Activated CD4-positive, alpha-beta T cell treated with anti-CD3 and anti-CD28 coated beads, Interleukin-2, amount 50 U/mL, for 48 hours (primary cell): ENCODE measurements around the gene KRT6C.
"Not testable (repeated sequence)": the region's sequence is repeated elsewhere in the genome, so short reads cannot be mapped to it uniquely, and the experiment has no call there.

Source experiments
- DNase-seq, 2 experiments: peaks; one replicate each; pipeline ENCODE4 v3.0.0-alpha.2; 2020

Gene KRT6C

GRCh38 chr12:52499806-52500560 lies 26.4 kb upstream of the KRT6C start:
- no peak for DNase-seq

GRCh38 chr12:52498946-52499345 lies 25.3 kb upstream of the KRT6C start:
- DNase-seq = no peak

GRCh38 chr12:52497975-52498374 lies 24.4 kb upstream of the KRT6C start:
- DNase-seq = no peak

GRCh38 chr12:52496590-52497071 lies 23.0 kb upstream of the KRT6C start:
- DNase-seq = no peak

GRCh38 chr12:52496054-52496453 lies 22.4 kb upstream of the KRT6C start:
- DNase-seq = no peak

- DNase-seq = no peak
Observed at GRCh38 chr12:52495389-52495788, 21.8 kb upstream of the KRT6C start.

- DNase-seq = no peak
Observed at GRCh38 chr12:52494518-52494917, 20.9 kb upstream of the KRT6C start.

- no peak for DNase-seq
Observed at GRCh38 chr12:52494100-52494499, 20.5 kb upstream of the KRT6C start.

- DNase-seq = no peak
Observed at GRCh38 chr12:52493172-52493571, 19.6 kb upstream of the KRT6C start, which contains the start of gene KRT6A. KRT6A (minus strand) TSS chr12:52493257; CDS start chr12:52493188, 69 bp downstream.

- DNase-seq = not testable (repeated sequence)
Observed at GRCh38 chr12:52492405-52492804, 18.8 kb upstream of the KRT6C start.

- DNase-seq = not testable (repeated sequence)
Observed at GRCh38 chr12:52491495-52491894, 17.9 kb upstream of the KRT6C start.

GRCh38 chr12:52488736-52489135 lies 15.1 kb upstream of the KRT6C start:
- no peak for DNase-seq

GRCh38 chr12:52487744-52488443 lies 14.3 kb upstream of the KRT6C start:
- DNase-seq = not testable (repeated sequence)

- DNase-seq = no peak
Observed at GRCh38 chr12:52487211-52487610, 13.6 kb upstream of the KRT6C start.

- no peak for DNase-seq
Observed at GRCh38 chr12:52486166-52487105, 12.8 kb upstream of the KRT6C start.

GRCh38 chr12:52480073-52480472 lies 6.5 kb upstream of the KRT6C start:
- DNase-seq = no peak

- no peak for DNase-seq
Observed at GRCh38 chr12:52477651-52478050, 4.0 kb upstream of the KRT6C start.

- DNase-seq = no peak
Observed at GRCh38 chr12:52474212-52474611, 607 bp upstream of the KRT6C start.

GRCh38 chr12:52469853-52470252 lies 3.8 kb downstream of the KRT6C start:
- no peak for DNase-seq

GRCh38 chr12:52464897-52465296 lies 8.7 kb downstream of the KRT6C start:
- DNase-seq = no peak

GRCh38 chr12:52461693-52462092 lies 11.9 kb downstream of the KRT6C start:
- no peak for DNase-seq

GRCh38 chr12:52458861-52459260 lies 14.7 kb downstream of the KRT6C start:
- DNase-seq = no peak

- DNase-seq = no peak
Observed at GRCh38 chr12:52455821-52456220, 17.8 kb downstream of the KRT6C start.
